HG03280 (cell line): ENCODE results near the gene ZNF212.
"Not testable (repeated sequence)": the region's sequence is repeated elsewhere in the genome, so short reads cannot be mapped to it uniquely, and the experiment has no call there.

Source experiments
- ATAC-seq: cut with Tn5 transposase; IDR thresholded peaks from one replicate; pipeline ENCODE4 v1.9.1; 2021; ENCODE audit warnings: mild to moderate bottlenecking, moderate library complexity; ENCODE audit not compliant: unreplicated experiment

Gene ZNF212

DNA sequence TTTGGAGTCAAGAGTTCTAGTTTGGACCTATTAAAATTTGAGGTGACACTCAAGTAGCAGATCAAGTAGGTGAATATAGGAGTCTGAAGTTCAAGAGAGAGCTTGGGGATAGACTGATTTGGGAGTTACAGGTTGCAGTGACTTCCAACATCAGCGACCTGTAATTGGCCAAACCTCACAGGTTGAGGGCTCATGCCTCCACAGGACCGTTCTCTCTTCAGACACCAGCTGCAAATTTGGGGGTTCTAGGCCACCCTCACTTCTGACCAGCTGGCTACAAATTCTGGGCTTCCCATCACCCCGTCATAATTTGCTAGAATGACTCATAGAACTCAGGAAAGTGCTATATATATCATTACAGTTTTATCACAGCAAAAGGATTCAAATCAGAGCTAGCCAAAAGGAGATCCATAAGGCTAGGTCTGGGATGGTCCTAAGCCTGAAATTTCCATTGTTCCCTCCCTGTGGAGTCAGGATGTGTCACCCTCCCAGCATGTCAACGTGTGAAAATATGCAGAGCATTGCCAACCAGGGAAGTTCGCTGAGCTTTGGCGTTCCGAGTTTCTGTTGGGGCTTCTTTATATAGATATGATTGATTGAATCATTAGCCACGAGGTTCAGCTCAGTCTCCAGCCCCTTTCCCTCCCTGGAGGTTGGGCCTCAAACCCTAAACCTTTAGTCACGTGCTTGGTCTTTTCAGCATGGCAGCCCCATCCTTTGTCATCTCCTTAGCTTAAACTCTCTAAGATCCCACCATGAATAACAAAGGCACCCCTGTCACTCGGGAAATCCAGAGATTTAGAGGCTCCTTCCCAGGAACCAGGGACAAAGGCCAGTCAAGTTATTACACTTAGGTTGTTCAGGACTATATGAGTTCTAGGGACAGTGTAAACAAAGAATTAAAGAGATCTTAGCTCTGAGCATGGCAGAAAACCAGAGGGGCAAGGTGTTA lies 20.7 kb upstream of the ZNF212 start:
- ATAC-seq, result no peak

DNA sequence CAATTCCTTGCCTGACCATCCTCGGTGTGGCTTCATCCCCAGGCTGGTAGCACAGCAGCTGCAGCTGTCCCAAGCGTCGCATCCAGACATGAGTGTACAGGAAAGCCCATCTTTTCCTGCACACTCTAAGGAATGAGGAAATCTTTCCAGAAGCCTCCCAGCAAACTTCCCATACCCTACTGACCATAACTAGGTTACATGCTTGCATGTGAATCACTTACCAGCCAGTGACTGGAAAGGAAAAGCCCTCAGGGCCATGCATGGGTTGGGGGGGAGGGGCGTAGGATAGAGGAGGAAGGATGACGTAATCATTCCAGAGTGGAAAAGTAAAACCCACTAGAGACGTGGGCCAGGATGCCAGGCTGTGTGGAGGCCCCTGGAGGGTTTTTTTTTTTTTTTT lies 18.9 kb upstream of the ZNF212 start:
- no peak for ATAC-seq

DNA sequence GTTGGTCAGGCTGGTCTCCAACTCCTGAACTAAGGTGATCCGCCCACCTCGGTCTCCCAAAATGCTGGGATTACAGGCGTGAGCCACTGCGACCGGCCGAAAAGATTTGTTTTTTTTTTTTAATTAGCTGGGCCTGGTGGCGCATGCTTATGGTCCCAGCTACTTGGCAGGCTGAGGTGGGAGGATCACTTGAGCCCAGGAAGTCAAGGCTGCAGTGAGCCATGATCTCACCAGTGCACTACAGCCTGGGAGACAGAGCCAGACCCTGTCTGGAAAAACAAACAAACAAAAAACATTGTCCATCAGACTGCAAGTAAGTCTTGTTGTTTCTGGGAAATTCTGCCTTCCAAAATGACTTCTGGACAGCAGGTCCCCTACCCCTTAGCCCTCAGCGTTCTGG lies 16.3 kb upstream of the ZNF212 start:
- no peak for ATAC-seq

DNA sequence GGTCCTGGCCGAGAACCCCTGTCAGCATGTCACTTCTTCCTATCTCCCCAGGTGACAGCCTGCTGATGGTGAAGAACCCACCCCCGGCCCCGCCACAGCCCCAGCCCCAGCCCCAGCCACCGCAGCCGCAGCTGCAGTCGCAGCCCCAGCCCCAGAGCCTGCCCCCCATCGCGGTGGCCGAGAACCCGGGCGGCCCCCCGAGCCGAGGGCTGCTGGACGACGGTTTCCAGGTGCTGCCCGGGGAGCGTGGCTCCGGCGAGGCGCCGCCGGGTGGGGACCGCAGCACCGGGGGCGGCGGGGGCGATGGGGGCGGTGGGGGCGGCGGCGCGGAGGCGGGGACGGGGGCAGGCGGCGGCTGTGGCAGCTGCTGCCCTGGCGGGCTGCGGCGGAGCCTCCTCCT lies 15.7 kb upstream of the ZNF212 start:
- no peak for ATAC-seq

DNA sequence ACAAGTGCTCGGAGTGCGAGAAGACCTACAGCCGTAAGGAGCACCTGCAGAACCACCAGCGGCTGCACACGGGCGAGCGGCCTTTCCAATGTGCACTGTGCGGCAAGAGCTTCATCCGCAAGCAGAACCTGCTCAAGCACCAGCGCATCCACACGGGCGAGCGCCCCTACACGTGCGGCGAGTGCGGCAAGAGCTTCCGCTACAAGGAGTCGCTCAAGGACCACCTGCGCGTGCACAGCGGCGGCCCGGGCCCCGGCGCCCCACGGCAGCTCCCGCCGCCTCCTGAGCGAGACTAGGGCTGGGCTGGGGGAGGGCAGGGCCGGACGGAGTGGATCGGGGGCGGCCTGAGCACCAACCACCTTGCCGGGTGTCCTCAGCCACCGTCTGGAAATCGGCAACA lies 15.1 kb upstream of the ZNF212 start:
- no peak for ATAC-seq

DNA sequence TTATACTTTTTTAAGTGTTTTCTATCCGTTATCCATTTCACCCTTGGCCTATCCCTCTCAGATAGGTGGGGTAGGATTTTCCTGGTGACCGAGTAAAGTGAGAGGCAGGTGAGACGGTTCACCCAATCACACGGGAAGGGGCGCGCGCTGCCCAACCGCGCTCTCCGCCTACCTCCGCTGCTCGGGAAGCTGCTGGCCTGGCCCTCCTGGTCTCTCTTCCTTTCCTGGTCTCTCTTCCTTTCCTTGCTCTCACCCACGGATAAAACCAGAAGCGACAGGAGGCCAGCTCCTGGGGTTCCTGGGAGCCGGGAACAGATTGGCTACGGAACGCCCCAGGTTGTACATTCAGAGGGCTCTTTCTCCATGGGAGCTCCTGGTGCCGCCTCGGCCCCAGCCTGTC lies 14.3 kb upstream of the ZNF212 start:
- no peak for ATAC-seq

DNA sequence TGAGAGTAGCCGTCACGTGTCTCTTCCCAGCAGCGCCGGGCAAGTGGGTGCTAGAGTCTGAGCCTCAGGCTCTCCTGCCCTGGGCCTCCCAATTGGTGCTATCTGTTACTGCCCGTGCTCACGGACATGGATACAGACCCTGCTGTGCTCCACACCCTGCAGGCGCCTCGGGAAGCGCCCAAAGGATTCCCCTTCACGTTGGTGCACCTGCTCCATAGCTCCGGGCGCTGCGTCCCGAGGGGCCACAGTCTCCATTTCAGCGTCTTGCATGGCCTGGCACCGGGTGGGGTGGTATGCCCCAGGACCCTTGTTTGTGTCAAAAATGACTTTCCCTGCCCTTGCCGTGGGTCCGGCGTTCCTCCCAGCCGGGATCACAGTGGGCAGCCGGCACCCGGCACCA lies 13.8 kb upstream of the ZNF212 start:
- no peak for ATAC-seq

DNA sequence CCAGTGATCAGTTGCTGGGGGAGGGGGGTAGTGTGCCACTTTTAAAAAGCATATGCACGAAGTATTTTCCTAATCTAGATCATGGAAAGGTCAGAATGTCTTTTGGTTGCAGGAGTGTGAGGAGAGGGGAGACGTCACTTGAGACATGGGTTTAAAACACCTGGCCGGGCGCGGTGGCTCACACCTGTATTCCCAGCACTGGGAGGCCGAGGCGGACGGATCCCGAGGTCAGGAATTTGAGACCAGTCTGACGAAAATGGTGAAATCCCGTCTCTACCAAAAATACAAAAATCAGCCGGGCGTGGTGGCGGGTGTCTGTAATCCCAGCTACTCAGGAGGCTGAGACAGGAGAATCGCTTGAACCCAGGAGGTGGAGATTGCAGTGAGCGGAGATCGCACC lies 13.1 kb upstream of the ZNF212 start:
- not testable (repeated sequence) for ATAC-seq

DNA sequence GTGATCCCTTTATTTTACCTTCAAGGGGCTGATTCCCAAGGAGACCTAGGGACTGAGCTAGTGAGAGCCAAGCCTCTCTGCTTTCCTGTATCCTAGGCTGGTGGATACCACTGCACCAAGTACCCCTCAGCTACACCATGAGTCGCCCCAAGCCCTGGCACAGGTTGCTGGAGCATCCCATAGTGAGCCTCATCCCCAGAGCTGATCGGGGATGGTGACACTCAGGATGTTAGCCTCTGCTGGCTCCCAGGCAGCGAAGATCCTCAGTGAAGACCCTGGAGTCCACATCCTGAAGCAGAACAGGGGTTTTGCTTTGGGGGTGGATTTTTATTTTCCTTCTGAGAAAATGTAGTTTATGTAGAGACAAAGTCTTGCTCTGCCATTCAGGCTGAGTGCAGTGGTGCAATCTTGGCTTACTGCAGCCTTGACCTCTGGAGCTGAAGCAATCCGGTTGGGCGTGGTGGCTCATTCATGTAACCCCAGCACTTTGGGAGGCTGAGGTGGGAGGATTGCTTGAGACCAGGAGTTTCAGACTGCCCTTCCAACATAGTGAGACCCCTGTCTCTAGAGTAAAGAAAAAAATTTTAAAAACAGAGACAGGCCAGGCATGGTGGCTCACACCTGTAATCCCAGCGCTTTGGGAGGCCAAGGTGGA lies 12.5 kb upstream of the ZNF212 start:
- ATAC-seq, result no peak

DNA sequence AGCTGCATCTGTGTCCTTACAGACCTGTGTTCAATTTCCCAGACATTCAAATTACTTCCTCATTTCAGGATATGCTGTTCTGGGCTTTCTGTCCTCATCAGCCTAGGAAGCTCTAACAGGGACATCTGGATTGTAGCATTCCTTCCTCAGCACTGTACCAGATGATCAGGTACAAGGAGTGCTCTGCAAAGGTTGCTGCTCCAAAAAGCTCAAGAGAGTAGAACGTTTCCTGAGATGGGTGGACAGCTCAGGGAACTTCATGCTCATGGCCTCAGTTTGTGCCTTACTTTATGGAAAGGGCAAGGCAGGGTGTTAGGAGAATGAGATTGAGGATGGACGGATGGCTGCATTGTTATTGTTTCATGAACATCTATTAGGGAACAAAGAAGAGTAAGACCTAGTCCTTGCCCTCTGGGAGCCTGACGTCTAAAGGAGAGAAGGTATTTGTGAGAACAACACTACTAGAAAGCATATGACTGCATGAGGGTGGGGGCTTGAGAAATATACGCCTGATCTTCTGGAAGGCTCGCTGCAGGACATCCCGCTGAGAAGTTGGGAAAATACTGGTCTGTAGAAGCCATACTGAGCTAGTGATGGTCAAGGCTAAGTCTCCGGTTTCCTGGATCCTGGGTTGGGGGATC lies 10.5 kb upstream of the ZNF212 start:
- no peak for ATAC-seq

DNA sequence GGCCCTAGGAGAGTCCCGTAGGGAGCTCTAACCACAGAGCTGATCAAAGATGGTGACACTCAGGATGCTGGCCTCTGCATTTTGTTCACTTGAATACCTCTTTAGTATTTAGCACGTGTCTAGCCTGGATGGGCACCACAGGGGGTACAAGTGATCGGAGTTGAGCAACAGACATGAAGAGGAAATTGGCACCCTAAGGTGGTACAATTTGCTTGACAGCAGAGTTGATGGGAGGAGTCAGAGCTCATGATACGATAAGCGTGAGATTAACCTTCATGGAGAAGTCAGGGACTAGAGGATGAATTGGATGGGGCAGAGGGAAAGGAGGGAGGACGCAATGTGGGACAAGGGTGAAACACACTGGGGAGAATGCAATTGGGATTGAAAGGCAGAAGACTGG lies 9.9 kb upstream of the ZNF212 start:
- no peak for ATAC-seq

DNA sequence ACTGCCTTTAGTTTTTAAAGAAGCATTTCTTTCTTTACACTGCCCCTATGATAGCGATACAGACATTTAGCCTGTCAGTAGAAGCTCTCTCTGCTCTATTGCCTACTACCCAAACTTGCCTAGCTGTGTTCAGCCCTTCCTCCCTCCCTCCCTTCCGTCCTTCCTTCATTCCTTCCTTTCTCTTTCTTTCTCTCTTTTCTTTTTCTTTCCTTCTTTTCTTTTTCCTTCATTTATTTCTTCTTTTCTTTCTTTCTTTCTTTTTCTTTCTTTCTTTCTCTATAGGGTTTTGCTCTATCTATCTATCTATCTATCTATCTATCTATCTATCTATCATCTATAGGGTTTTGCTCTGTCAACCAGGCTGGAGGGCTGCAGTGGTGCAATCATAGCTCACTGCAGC lies 7.1 kb upstream of the ZNF212 start:
- ATAC-seq, result no peak

DNA sequence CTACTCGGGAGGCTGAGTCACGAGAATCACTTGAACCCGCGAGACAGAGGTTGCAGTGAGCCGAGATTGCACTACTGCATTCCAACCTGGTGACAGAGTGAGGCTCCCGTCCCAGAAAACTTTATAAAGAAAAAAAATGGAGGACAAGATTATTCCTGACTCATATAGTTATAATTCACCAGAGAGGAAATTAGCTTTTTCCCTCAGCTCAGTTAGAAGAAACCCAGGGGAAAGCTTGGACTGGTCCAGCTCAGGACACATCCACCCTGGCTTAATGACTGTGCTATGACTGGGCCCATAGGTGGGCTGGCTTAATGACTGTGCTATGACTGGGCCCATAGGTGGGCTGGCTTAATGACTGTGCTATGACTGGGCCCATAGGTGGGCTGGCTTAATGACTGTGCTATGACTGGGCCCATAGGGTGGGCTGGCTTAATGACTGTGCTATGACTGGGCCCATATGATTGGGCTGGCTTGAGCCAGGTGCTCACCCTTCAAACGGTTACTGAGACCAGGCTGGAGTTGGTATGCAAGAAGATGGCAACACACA lies 5.7 kb upstream of the ZNF212 start:
- ATAC-seq, result not testable (repeated sequence)

DNA sequence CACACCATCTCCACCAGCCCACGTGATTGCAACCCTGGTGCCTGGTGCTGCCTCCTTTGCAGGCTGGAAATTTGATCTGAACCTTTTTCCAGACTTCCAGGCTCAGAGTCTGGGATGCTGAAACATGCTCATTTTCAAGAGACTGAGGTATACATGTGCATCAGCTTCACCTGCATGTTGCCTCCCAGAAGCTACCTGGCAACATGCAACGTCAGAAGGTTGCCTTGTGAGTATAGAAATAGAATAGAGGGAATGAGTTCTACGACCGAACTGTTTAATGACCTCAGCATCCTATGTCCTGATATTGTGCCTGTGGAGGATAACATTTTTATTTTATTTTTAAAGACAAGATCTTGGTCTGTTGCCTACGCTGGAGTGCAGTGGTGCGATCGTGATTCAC lies 1.9 kb upstream of the ZNF212 start:
- ATAC-seq, result no peak

DNA sequence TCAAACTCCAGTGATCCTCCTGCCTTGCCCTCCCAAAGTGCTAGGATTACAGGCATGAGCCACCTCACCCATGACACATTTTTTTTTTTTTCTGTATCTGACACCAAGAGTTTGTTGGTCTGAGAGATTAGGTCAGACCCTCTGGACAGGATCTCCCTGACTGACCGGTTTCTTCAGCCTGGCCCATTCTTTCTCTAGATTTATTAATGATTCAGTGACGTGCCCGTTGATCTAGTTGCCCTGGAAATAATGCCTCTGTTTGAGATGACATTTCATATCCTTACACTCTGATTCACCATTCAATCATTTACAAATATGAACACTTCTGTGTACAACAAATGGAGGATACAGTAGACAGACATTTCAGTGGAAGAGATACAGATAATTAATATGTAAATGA lies 1.4 kb upstream of the ZNF212 start:
- ATAC-seq, result no peak

DNA sequence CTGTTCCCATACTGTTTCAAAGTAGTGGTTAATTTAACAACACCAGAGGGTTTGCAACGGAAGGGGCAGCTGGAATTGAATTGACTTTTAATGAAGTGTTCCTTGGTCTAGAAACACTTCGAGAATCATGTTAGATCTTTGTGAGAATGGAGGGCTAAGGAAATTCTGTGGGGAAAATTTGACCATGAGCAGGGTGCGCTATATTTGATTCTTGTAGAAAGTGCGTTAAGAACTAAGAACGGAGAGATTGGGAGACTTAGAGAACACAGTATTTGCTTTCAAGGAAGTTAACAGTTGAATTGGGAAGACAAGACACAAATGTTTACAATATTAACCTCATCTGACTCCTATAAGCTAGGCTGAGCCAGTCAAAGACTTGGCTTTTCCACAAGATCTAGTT lies 1.2 kb downstream of the ZNF212 start:
- no peak for ATAC-seq

DNA sequence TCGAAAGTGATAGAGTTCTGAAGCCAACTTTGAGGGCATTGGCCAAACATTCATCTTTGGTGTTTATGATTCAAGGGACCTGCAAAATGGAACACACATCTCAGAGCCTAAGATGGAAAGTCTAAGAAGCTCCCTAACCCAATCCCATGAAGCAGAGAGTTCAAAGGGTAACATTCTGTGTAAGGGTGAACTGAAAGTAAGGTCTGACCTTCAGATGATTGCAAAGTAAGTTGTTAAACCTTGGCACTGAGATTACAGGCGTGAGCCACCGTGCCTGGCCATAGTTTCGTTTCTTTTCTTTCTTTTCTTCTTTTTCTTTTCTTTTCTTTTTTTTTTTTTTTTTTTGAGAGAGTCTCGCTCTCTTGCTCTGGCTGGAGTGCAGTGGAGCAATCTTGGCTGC lies 2.2 kb downstream of the ZNF212 start:
- no peak for ATAC-seq

DNA sequence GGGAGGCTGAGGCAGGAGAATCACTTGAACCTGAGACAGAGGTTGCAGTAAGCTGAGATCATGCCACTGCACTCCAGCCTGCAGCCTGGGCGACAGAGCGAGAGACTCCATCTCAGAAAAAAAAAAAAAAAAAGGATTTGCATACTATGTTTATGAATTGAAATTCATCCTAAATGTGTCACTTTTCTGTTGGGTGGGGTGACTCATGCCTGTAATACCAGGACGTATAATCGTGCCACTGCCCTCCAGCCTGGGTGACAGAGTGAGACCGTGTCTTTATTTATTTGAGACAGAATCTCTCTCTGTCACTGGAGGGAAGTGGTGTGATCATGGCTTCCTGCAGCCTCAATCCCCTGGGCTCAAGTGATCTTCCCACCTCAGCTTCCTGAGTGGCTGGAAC lies 5.8 kb downstream of the ZNF212 start:
- ATAC-seq, result peak; percentile 63

DNA sequence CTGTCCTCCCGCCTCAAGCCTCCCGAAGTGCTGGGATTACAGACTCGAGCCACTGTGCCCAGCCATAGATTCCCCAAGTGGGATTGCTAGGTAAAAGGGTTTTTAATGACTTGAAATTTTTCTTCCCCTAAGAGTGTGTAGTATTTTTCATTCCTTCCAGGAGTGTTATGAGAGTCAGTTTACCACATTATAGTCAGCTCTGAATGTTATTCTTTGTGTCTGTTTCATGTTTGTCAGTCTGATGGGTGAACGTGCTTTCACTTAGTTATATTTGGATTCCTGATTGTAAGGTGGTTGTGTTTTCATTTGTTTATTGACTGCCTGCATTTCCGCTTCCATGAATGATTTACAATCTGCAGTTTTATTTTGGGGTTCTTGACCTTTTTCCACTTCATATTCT lies 6.3 kb downstream of the ZNF212 start:
- ATAC-seq, result peak; percentile 28

DNA sequence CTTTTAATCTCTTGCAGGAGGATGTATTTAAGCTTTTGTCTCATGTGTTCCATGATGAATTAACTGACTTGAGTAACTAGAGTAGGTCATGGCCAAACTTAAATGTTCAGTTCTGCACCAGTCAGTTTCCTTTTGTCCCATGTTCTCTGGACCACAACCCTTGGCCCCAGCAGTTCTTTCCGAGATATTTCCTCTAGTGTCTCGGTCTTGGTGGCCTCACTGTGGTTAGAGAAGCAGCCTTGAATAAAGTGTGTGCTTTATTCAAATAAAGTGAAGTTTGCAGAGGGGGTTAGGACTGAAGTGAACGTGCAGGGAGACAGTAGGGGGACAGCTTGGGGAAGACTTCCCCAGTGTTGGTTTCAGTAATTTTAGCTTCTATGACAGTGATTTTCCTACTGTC lies 9.3 kb downstream of the ZNF212 start:
- ATAC-seq, result no peak

DNA sequence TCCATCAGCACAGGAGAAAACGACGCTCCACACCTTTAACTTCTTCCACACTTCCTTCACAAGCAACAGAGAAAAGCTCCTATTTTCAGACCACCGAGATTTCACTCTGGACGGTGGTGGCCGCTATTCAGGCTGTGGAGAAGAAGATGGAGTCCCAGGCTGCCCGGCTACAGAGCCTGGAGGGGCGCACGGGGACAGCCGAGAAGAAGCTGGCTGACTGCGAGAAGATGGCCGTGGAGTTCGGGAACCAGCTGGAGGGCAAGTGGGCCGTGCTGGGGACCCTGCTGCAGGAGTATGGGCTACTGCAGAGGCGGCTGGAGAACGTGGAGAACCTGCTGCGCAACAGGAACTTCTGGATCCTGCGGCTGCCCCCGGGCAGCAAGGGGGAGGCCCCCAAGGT lies 10.7 kb downstream of the ZNF212 start:
- not testable (repeated sequence) for ATAC-seq

DNA sequence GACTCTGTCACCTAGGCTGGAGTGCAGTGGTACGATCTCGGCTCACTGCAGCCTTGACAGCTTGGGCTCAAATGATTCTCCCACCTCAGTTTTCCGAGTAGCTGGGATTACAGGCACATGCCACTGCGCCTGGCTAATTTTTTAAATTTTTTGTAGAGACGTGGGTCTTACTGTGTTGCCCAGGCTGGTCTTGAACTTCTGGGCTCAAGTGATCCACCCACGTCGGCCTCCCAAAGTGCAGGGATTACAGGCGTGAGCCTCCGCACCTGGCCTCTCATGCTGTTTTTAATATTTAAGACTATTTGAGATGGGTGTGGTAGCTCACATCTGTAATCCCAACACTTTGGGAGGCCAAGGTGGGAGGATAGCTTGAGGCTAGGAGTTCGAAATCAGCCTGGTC lies 12.1 kb downstream of the ZNF212 start:
- not testable (repeated sequence) for ATAC-seq
